Stimulated activated effector memory CD8-positive, alpha-beta T cell treated with anti-CD3 and anti-CD28 coated beads, Interleukin-12 subunit alpha, Interleukin-12 subunit beta, amount 100 ng/mL, for 72 hours (primary cell): ENCODE measurements around the gene TSPAN15.

Experiments
- ATAC-seq: fragments of 150-1000 bp; cut with Tn5 transposase; 2 replicates; pipeline ENCODE4 v1.10.0; 2021
- DNase-seq, 2 donors: peaks; one replicate each; pipeline ENCODE4 v3.0.0; 2021 to 2022; ENCODE audit warnings: low spot score in 2 of 2
- H3K27ac Mint-ChIP-seq: one replicate; pipeline ENCODE4 v1.8.0; 2022; ENCODE audit warnings: mild to moderate bottlenecking, mixed read lengths
- H3K36me3 Mint-ChIP-seq: one replicate; pipeline ENCODE4 v1.8.0; 2022; ENCODE audit warnings: mild to moderate bottlenecking, mixed read lengths
- H3K4me1 Mint-ChIP-seq: one replicate; pipeline ENCODE4 v1.8.0; 2022; ENCODE audit warnings: mixed read lengths
- H3K4me3 Mint-ChIP-seq: one replicate; pipeline ENCODE4 v1.8.0; 2022; ENCODE audit warnings: mild to moderate bottlenecking, mixed read lengths
- H3K9me3 Mint-ChIP-seq: one replicate; pipeline ENCODE4 v1.8.0; 2022; ENCODE audit warnings: mixed read lengths

The TSPAN15 gene

GRCh38 chr10:69494626-69495558 is 43.6 kb downstream of the TSPAN15 start:
- Mint-ChIP-seq H3K36me3 (no peaks in the 10 kb centered on the region), H3K4me1 (peaks cover 34% of the 10 kb centered on the region), H3K27ac (no peak overlapping the region), H3K4me3 (no peak overlapping the region), H3K9me3 (no peaks in the 10 kb centered on the region)
- DNase-seq (no peak), ATAC-seq (no peak)

- Mint-ChIP-seq H3K4me3 (no peak overlapping the region), H3K9me3 (no peaks in the 10 kb centered on the region), H3K27ac (peak overlapping the region; percentile 18), H3K4me1 (peaks cover 34% of the 10 kb centered on the region), H3K36me3 (no peaks in the 10 kb centered on the region)
- no peak for ATAC-seq
- DNase-seq = no peak
Measured at GRCh38 chr10:69495666-69496065, 44.4 kb downstream of the TSPAN15 start.

GRCh38 chr10:69496352-69497230 is 45.3 kb downstream of the TSPAN15 start:
- H3K36me3 Mint-ChIP-seq = no peaks in the 10 kb centered on the region
- ATAC-seq = no peak
- peak overlapping the region; percentile 18 for H3K27ac Mint-ChIP-seq
- H3K4me1 Mint-ChIP-seq = peaks cover 34% of the 10 kb centered on the region
- no peak for DNase-seq
- no peak overlapping the region for H3K4me3 Mint-ChIP-seq
- no peaks in the 10 kb centered on the region for H3K9me3 Mint-ChIP-seq

DNA sequence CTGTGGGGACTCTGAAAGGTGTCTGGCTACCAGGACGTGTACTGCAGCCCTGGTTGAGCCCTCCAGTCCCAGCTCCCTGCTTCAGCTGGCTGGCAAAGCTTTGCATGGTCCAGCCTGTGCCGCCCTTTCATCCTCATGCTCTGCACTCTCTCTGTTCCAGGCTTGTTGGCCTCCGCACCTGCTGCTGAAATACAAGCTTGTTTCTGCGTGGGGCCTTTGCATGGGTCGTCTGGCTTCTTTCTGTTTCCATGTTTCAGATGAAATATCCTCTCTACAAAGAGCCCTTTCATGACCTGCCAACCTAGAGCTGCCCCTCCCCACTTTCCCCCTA is 45.9 kb downstream of the TSPAN15 start:
- no peaks in the 10 kb centered on the region for H3K9me3 Mint-ChIP-seq
- ATAC-seq = no peak
- no peaks in the 10 kb centered on the region for H3K36me3 Mint-ChIP-seq
- no peak for DNase-seq
- no peak overlapping the region for H3K4me3 Mint-ChIP-seq
- no peak overlapping the region for H3K27ac Mint-ChIP-seq
- peaks cover 29% of the 10 kb centered on the region for H3K4me1 Mint-ChIP-seq

DNA sequence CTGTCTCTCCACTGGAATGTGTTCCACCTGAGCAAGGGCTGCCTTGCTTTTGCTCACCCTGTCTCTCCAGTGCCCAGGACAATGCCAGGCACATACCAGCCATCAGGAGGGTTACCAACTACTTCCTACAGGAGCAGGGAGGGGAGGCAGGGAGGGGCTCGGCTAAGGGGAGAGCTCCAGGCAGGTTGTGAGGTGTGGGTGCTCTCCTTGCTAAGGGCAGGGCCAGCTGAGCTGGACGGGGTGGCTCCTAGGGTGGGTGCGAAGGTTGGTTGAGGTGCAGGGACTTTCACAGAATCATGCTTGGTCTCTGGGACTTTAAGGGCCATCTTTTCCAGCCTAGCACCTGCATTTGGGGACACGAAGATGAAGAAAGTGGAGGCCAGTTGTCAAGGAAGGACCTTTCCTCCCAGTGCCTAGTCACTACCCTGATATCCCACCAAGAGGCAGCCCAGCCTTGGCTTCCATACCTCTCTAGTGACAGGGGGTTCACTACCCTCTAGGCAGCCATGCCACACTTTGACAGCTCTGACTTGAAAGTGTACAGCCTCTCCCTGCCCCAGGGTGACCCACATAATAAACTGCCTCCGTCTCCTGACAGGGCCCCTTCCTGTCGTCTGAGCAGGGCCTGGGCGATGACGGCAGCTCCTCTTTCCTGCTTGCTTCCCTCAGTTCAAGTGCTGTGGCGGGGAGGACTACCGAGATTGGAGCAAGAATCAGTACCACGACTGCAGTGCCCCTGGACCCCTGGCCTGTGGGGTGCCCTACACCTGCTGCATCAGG is 46.5 kb downstream of the TSPAN15 start:
- peak; percentile 72 for ATAC-seq
- Mint-ChIP-seq H3K9me3 (no peaks in the 10 kb centered on the region), H3K4me3 (peak overlapping the region; percentile 38), H3K4me1 (peaks cover 25% of the 10 kb centered on the region), H3K36me3 (no peaks in the 10 kb centered on the region), H3K27ac (peak overlapping the region; percentile 93)
- no peak for DNase-seq

DNA sequence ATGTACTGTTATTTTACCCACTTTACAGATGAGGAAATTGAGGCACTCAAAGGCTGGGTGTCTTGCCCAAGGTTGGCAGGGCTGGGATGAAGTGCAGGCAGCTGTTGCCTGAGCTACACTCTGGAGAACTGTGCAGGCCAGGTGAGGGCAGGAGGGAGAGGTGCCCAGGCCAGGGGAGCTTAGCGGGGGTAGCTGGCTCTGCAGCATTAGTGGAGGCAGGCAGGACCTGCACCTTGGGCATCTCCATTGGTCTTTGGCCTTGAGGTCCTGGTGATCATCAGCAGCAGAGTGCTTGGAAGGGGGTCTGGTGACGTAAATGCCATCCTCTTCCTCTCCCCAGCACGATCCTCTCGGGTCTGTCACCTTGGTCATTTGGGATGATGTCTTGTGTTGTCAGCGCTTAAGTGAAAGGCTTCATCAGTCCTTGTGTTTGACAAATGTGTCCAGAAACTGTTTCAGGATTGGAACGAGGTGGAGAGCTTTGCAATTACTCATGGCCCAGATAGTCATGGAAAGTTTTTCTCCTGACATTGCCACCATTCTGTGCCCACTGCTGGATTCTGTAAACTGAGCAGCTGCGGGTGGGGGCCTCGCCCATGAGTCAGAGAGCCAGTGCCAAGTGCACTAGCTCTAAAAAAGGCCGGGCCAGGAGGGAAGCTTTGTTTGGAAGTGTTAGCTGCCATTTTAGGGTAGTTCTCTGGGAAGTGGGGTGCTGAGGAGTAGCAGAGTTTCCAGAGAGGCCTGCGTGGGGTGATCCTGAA is 47.6 kb downstream of the TSPAN15 start:
- H3K36me3 Mint-ChIP-seq = no peaks in the 10 kb centered on the region
- H3K9me3 Mint-ChIP-seq = no peaks in the 10 kb centered on the region
- no peak for ATAC-seq
- H3K4me1 Mint-ChIP-seq = peaks cover 25% of the 10 kb centered on the region
- H3K4me3 Mint-ChIP-seq = peak overlapping the region; percentile 38
- DNase-seq = no peak
- peak overlapping the region; percentile 93 for H3K27ac Mint-ChIP-seq

- Mint-ChIP-seq H3K36me3 (no peaks in the 10 kb centered on the region), H3K4me3 (no peak overlapping the region), H3K4me1 (peaks cover 25% of the 10 kb centered on the region), H3K27ac (peak overlapping the region; percentile 13), H3K9me3 (no peaks in the 10 kb centered on the region)
- ATAC-seq (no peak), DNase-seq (no peak)
Measured at GRCh38 chr10:69499726-69500689, 48.7 kb downstream of the TSPAN15 start.

GRCh38 chr10:69500864-69501468 is 49.7 kb downstream of the TSPAN15 start:
- H3K4me3 Mint-ChIP-seq = no peak overlapping the region
- no peak for ATAC-seq
- no peaks in the 10 kb centered on the region for H3K36me3 Mint-ChIP-seq
- no peak overlapping the region for H3K27ac Mint-ChIP-seq
- H3K4me1 Mint-ChIP-seq = peaks cover 25% of the 10 kb centered on the region
- H3K9me3 Mint-ChIP-seq = no peaks in the 10 kb centered on the region
- DNase-seq = no peak

- DNase-seq = no peak
- no peak overlapping the region for H3K27ac Mint-ChIP-seq
- peaks cover 25% of the 10 kb centered on the region for H3K4me1 Mint-ChIP-seq
- H3K9me3 Mint-ChIP-seq = no peaks in the 10 kb centered on the region
- H3K36me3 Mint-ChIP-seq = no peaks in the 10 kb centered on the region
- ATAC-seq = no peak
- no peak overlapping the region for H3K4me3 Mint-ChIP-seq
Measured at GRCh38 chr10:69501657-69502056, 50.4 kb downstream of the TSPAN15 start.

GRCh38 chr10:69502589-69502988 is 51.3 kb downstream of the TSPAN15 start:
- Mint-ChIP-seq H3K9me3 (no peaks in the 10 kb centered on the region), H3K36me3 (peaks cover under 1% of the 10 kb centered on the region), H3K27ac (peak overlapping the region; percentile 83), H3K4me1 (peaks cover 30% of the 10 kb centered on the region), H3K4me3 (no peak overlapping the region)
- ATAC-seq (no peak), DNase-seq (no peak)

DNA sequence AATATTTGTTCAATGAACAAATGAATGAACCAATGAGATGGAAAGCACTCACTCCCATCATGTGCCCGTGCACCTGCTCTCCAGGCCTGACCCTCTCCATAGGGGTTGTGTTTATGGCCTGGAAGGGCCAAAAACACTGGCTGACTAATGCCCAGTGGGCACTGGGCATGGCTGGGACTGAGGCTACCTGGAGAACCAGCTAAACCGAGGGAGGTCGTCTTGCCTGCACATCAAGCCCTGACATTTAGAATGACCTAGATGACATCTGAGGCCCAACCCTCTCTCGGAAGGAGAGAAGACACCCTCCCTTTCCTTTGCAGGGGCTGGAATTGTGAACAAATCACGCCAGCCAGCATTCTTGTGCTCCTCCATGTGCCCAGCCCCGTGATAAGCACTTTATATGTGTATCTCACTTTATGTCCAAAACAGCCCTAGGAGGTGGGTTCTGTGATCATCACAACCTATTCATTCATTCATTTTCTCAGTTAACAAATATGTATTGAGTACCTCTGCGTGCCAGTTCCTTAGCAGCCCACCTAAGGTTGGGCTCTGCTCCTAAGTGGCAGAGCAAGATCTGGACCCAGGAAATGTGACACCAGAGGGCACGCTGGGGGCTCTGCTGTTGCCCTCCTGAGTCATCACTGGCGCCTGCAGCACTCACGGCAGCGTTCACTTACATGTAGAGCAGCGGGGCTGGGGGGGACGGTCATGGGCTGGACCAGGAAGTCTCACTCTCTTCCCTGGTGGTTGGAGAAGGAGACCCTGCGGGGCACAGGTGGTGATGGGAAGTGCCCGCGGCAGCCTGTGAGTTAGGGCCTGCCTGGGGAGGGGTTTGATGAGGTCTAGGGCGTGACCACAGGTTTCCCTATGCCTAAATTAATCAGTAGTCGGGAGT is 52.0 kb downstream of the TSPAN15 start:
- Mint-ChIP-seq H3K27ac (peak overlapping the region; percentile 83), H3K9me3 (no peaks in the 10 kb centered on the region), H3K4me1 (peaks cover 29% of the 10 kb centered on the region), H3K36me3 (peaks cover 6% of the 10 kb centered on the region), H3K4me3 (no peak overlapping the region)
- DNase-seq = no peak
- no peak for ATAC-seq

DNA sequence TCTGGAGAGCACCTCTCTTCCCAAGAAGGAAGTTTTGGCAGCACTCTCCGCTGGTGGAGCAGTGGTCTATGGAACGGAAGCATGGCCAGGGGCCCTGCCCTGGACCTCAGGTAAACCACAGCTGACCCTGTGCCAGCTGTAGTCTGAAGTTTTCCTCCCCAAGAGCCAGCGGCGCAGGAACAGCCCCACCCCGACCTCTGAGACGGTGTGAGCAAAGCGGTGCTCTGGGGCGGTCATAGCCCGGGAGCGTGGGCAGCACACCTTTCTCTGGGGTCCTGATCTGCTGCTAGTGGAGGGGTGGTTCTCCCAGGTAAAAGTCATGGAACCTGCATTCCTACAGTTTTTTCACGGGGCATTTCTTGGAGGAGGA is 52.6 kb downstream of the TSPAN15 start:
- Mint-ChIP-seq H3K27ac (peak overlapping the region; percentile 83), H3K36me3 (peaks cover 6% of the 10 kb centered on the region)

More for the DNA sequence above, 52.6 kb downstream of the TSPAN15 start:
- Mint-ChIP-seq H3K4me1 (peaks cover 22% of the 10 kb centered on the region), H3K9me3 (no peaks in the 10 kb centered on the region), H3K4me3 (no peak overlapping the region)
- ATAC-seq (no peak), DNase-seq (no peak)
